Measurements from ENCODE around the gene MRAS. TPM values are rescaled to one million over a fixed set of nuclear protein-coding genes. Genes with fewer than 3 reads are reported as not detected.
"Not testable (repeated sequence)": the region's sequence is repeated elsewhere in the genome, so short reads cannot be mapped to it uniquely, and the experiment has no call there.

The MRAS gene
- total RNA-seq, 1 experiment from 2014 or later = 58.8 TPM

- peak; percentile 61 for DNase-seq (ENCODE audit: low read depth)
These were observed 64.6 kb downstream of the MRAS start for GRCh38 chr3:138412821-138413551.

GRCh38 chr3:138416236-138416635 lies 67.9 kb downstream of the MRAS start:
- not testable (repeated sequence) for DNase-seq (ENCODE audit: low read depth)

GRCh38 chr3:138417559-138417982 lies 69.2 kb downstream of the MRAS start:
- DNase-seq (ENCODE audit: low read depth) = peak; percentile 89

GRCh38 chr3:138418601-138419206 lies 70.3 kb downstream of the MRAS start:
- peak; percentile 98 for DNase-seq (ENCODE audit: low read depth)

- DNase-seq (ENCODE audit: low read depth) = no peak
These were observed 74.9 kb downstream of the MRAS start for GRCh38 chr3:138423316-138423715.

GRCh38 chr3:138424323-138424722 lies 75.9 kb downstream of the MRAS start:
- DNase-seq (ENCODE audit: low read depth) = no peak

GRCh38 chr3:138426211-138426610 lies 77.8 kb downstream of the MRAS start:
- DNase-seq (ENCODE audit: low read depth) = peak; percentile 35

- DNase-seq (ENCODE audit: low read depth) = not testable (repeated sequence)
These were observed 78.4 kb downstream of the MRAS start for GRCh38 chr3:138426754-138427153.

- no peak for DNase-seq (ENCODE audit: low read depth)
These were observed 81.3 kb downstream of the MRAS start for GRCh38 chr3:138429665-138430064.

- DNase-seq (ENCODE audit: low read depth) = no peak
These were observed 84.3 kb downstream of the MRAS start for GRCh38 chr3:138432576-138433240.

- DNase-seq (ENCODE audit: low read depth) = no peak
These were observed 85.5 kb downstream of the MRAS start for GRCh38 chr3:138433892-138434275.

GRCh38 chr3:138434276-138434874 lies 86.0 kb downstream of the MRAS start, which contains the start of gene ESYT3:
TSS of gene ESYT3 (plus strand) at chr3:138434616. CDS start at chr3:138434799, 183 bp downstream.
- DNase-seq (ENCODE audit: low read depth) = peak; percentile 29

- DNase-seq (ENCODE audit: low read depth) = no peak
These were observed 86.7 kb downstream of the MRAS start for GRCh38 chr3:138434875-138435772.

- no peak for DNase-seq (ENCODE audit: low read depth)
These were observed 87.5 kb downstream of the MRAS start for GRCh38 chr3:138435840-138436239.

GRCh38 chr3:138437281-138437680 lies 88.9 kb downstream of the MRAS start:
- DNase-seq (ENCODE audit: low read depth) = no peak

- peak; percentile 71 for DNase-seq (ENCODE audit: low read depth)
These were observed 90.5 kb downstream of the MRAS start for GRCh38 chr3:138438896-138439295.

- no peak for DNase-seq (ENCODE audit: low read depth)
These were observed 91.3 kb downstream of the MRAS start for GRCh38 chr3:138439646-138440045.

- no peak for DNase-seq (ENCODE audit: low read depth)
These were observed 91.7 kb downstream of the MRAS start for GRCh38 chr3:138440121-138440521.

- DNase-seq (ENCODE audit: low read depth) = peak; percentile 47
These were observed 92.2 kb downstream of the MRAS start for GRCh38 chr3:138440596-138440995.

GRCh38 chr3:138441256-138441655 lies 92.9 kb downstream of the MRAS start:
- no peak for DNase-seq (ENCODE audit: low read depth)

GRCh38 chr3:138441742-138442141 lies 93.4 kb downstream of the MRAS start:
- DNase-seq (ENCODE audit: low read depth) = peak; percentile 54
